B cell (primary cell): ENCODE results near the gene EIF3K.

ENCODE experiments used
- EZH2 ChIP-seq: IDR thresholded peaks from 2 replicates; pipeline ENCODE4 v1.6.1; 2012; ENCODE audit warnings: borderline replicate concordance, low read depth, mild to moderate bottlenecking, moderate library complexity, low read length; ENCODE audit not compliant: insufficient read depth, poor library complexity, severe bottlenecking
- TF ChIP-seq, protein P1 (sequence below): fragments of 200-600 bp; IDR thresholded peaks from one replicate; pipeline ENCODE4 v1.8.0; 2022; ENCODE audit warnings: antibody characterized with exemption, mild to moderate bottlenecking

DNA sequence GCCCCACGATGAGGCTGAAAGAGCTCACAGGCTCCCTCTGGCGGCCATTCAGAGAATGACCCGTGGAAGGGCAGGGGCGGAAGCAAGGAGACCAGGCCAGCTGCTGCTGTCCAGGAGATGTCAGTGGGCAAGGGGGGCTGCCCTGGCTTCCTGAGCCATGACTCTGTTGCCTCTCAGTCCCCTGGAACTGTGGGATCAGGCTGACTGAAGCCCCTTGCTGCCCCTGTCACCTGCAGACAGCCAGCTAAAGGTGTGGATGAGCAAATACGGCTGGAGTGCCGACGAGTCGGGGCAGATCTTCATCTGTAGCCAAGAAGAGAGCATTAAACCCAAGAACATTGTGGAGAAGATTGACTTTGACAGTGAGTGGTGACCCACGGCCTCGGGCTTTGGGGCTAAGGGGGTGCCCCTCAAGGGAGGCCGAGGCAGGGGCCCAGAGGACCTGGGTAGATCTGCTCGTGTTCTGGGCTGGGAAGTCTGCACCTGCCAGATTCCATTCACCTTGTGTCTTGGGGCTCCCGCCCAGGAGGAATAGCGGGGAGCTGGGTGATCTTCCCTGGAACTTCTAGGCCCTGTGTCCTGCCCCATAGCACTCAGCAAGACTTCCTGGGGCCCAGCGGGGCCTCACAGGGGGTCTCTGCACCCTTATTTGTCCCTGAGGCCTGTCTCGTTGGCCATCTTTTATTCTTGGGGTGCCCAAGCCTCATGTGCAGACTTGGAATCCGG, 15.9 kb downstream of the EIF3K start:
- TF ChIP-seq, protein P1, sequence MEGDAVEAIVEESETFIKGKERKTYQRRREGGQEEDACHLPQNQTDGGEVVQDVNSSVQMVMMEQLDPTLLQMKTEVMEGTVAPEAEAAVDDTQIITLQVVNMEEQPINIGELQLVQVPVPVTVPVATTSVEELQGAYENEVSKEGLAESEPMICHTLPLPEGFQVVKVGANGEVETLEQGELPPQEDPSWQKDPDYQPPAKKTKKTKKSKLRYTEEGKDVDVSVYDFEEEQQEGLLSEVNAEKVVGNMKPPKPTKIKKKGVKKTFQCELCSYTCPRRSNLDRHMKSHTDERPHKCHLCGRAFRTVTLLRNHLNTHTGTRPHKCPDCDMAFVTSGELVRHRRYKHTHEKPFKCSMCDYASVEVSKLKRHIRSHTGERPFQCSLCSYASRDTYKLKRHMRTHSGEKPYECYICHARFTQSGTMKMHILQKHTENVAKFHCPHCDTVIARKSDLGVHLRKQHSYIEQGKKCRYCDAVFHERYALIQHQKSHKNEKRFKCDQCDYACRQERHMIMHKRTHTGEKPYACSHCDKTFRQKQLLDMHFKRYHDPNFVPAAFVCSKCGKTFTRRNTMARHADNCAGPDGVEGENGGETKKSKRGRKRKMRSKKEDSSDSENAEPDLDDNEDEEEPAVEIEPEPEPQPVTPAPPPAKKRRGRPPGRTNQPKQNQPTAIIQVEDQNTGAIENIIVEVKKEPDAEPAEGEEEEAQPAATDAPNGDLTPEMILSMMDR = peak; percentile 97
- no peak for TF ChIP-seq EZH2
